Activated CD8-positive, alpha-beta T cell treated with anti-CD3 and anti-CD28 coated beads for 36 hours (primary cell): ENCODE data around the gene CBX4. TPM values are rescaled to one million over a fixed set of nuclear protein-coding genes. Genes with fewer than 3 reads are reported as not detected.

Source experiments
- ATAC-seq: fragments of 200-7000 bp; cut with Tn5 transposase; one replicate; pipeline ENCODE4 v1.10.0; 2021; ENCODE audit warnings: mild to moderate bottlenecking, moderate library complexity
- CTCF ChIA-PET: fragments of 350-600 bp; sonication (Branson Sonifier 250); formaldehyde crosslinking; loops from one replicate; lab custom pipeline; 2021; ENCODE audit warnings: antibody characterized with exemption; lab: Charles Lee
- POLR2A ChIA-PET: fragments of 350-600 bp; sonication (Branson Sonifier 250); formaldehyde crosslinking; loops from one replicate; lab custom pipeline; 2021; ENCODE audit warnings: antibody characterized with exemption; lab: Charles Lee
- DNase-seq: peaks from one replicate; pipeline ENCODE4 v3.0.0-alpha.2; 2020
- H3K27ac Mint-ChIP-seq: one replicate; pipeline ENCODE4 v1.8.0; 2021; ENCODE audit warnings: mild to moderate bottlenecking, mixed read lengths
- H3K27me3 Mint-ChIP-seq: one replicate; pipeline ENCODE4 v1.8.0; 2021; ENCODE audit warnings: mixed read lengths
- H3K36me3 Mint-ChIP-seq: one replicate; pipeline ENCODE4 v1.8.0; 2021; ENCODE audit warnings: low read depth, mixed read lengths
- H3K4me1 Mint-ChIP-seq: one replicate; pipeline ENCODE4 v1.8.0; 2021; ENCODE audit warnings: low read depth, mixed read lengths
- H3K4me3 Mint-ChIP-seq: one replicate; pipeline ENCODE4 v1.8.0; 2021; ENCODE audit warnings: mild to moderate bottlenecking, moderate library complexity, mixed read lengths
- H3K9me3 Mint-ChIP-seq: one replicate; pipeline ENCODE4 v1.8.0; 2021; ENCODE audit warnings: mixed read lengths
- intact Hi-C: fragments of 100-400 bp; cut with micrococcal nuclease; formaldehyde crosslinking; loops from one replicate; pipeline ENCODE4 v1.10.0; 2022
- total RNA-seq, 2 experiments: library from RNA; stranded (reverse); gene quantifications; one replicate each; pipeline ENCODE4 v1.2.3, GENCODE V29; 2021
- TF ChIP-seq, protein P1 (sequence below): fragments of 200-600 bp; IDR thresholded peaks from one replicate; pipeline ENCODE4 v1.8.0; 2022; ENCODE audit warnings: antibody characterized with exemption, mild to moderate bottlenecking

The CBX4 gene
- total RNA-seq, 2 experiments from 2014 or later = 23.9 to 28.0 TPM

DNA sequence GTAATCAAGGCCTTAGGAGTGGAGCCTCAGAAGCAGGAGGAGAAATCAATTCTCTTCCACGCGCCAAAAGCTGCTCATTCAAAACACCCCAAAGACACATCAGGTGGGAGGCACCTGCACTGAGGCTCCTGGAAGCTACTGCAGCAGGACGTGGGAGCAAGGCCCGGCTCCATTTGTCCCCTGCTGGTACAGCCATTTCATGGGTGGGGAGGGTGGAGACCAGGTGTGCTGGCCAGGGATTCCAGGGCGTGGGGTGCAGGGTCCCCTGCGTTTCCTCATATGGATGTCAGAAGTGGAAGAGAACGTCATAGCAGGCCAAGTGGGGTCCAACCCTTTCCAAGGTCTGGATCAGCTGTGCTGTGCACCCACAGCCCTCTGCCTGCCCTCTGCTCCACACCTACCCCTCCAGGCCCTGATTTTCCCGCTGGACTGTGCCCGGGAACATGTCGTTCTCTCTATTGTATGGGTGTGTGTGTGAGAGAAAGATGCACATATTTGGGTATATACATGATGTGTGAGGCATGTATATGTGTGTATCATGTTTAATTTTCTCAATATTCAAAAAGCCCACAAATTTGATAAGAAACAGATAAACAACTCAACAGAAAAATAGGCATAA is 39.2 kb upstream of the CBX4 start:
- Mint-ChIP-seq H3K4me3 (no peak overlapping the region), H3K9me3 (no peaks in the 10 kb centered on the region), H3K27ac (no peak overlapping the region), H3K27me3 (peaks cover 9% of the 10 kb centered on the region), H3K4me1 (no peaks in the 10 kb centered on the region), H3K36me3 (no peaks in the 10 kb centered on the region)
- ChIA-PET POLR2A (no interaction called here), CTCF (no interaction called here)
- ATAC-seq (no peak), DNase-seq (no peak)
- intact Hi-C loops = no loop called here
- TF ChIP-seq, protein P1, sequence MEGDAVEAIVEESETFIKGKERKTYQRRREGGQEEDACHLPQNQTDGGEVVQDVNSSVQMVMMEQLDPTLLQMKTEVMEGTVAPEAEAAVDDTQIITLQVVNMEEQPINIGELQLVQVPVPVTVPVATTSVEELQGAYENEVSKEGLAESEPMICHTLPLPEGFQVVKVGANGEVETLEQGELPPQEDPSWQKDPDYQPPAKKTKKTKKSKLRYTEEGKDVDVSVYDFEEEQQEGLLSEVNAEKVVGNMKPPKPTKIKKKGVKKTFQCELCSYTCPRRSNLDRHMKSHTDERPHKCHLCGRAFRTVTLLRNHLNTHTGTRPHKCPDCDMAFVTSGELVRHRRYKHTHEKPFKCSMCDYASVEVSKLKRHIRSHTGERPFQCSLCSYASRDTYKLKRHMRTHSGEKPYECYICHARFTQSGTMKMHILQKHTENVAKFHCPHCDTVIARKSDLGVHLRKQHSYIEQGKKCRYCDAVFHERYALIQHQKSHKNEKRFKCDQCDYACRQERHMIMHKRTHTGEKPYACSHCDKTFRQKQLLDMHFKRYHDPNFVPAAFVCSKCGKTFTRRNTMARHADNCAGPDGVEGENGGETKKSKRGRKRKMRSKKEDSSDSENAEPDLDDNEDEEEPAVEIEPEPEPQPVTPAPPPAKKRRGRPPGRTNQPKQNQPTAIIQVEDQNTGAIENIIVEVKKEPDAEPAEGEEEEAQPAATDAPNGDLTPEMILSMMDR = no peak

DNA sequence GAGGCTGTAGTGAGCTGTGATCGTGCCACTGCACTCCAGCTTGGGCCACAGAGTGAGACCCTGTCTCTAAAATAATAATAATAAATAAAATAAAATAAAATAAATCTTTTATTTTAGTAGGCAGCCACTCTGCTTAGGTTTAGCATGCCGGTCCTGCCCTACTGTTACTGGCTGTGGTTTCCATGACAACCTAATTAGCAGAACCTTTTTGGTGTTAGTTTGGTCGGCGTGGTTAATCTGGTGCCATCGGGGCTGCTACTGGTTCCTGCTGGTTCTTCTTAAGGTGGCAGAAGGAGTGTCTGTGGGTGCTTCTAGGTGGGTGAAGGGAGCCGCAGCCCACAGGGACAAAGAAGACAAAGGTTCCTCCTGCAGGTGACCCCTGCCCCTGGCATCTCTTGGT is 37.8 kb upstream of the CBX4 start:
- CTCF ChIA-PET = no interaction called here
- no peak overlapping the region for H3K27ac Mint-ChIP-seq
- DNase-seq = no peak
- no peaks in the 10 kb centered on the region for H3K4me1 Mint-ChIP-seq
- no peaks in the 10 kb centered on the region for H3K9me3 Mint-ChIP-seq
- intact Hi-C loops = no loop called here
- no peak overlapping the region for H3K4me3 Mint-ChIP-seq
- H3K36me3 Mint-ChIP-seq = no peaks in the 10 kb centered on the region
- TF ChIP-seq, protein P1 = no peak
- no peak for ATAC-seq
- peaks cover 7% of the 10 kb centered on the region for H3K27me3 Mint-ChIP-seq
- POLR2A ChIA-PET = no interaction called here

DNA sequence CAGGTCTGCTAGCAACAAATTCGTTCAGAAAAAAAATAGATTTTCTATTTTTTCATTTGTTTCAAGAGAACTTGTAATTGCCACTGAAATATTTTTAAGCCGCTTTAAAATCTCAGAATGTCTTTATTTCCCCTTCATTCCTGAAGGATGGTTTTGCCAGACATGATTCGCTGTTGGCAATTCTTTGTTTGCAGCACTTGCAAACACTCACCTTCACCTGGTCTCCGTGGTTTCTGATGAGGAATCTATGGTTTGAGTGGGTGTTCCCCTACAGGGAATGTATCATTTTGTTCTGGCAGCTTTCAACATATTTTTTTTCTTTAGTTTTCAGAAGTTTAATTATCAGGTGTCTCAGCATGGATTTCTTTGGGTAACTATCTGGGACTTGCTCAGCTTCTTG is 36.3 kb upstream of the CBX4 start:
- CTCF ChIA-PET = interaction anchor here (0.8 to 1.6 kb wide), 6 partner anchors 30 to 135 kb away, joined by 3 to 5 read pairs (median 3); no protein-coding TSS in a partner anchor
- TF ChIP-seq, protein P1 = no peak
- POLR2A ChIA-PET = no interaction called here
- no peaks in the 10 kb centered on the region for H3K9me3 Mint-ChIP-seq
- H3K4me3 Mint-ChIP-seq = no peak overlapping the region
- H3K4me1 Mint-ChIP-seq = no peaks in the 10 kb centered on the region
- intact Hi-C loops = no loop called here
- no peaks in the 10 kb centered on the region for H3K36me3 Mint-ChIP-seq
- peaks cover 6% of the 10 kb centered on the region for H3K27me3 Mint-ChIP-seq
- no peak overlapping the region for H3K27ac Mint-ChIP-seq
- DNase-seq = no peak
- ATAC-seq = no peak

DNA sequence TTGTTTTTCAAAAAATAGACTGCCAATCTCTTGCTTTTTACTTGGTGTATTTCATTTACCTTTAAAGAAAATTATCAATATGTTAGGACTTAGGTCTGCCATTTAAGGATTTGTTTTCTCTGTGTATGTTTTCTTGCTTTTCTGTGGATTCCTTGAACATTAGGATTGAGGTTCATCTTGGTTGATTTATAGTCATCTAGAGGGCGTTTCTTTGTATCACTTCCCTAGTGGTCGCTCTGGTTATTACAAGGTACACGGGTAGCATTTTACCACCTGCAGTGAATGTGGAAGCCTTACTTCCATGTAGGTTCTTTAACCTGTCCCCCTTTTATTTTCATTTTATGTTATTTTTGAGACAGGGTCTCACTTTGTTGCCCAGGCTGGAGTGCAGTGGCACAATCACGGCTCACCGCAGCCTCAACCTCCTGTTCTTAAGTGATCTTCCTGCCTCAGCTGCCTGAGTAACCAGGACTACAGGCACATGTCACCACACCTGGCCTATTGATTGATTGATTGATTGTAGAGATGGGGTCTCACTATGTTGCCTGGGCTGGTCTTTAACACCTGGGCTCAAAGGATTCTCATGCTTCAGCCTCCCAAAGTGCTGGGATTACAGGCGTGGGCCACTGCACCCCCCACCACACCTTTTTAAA is 35.2 kb upstream of the CBX4 start:
- Mint-ChIP-seq H3K4me3 (no peak overlapping the region), H3K36me3 (no peaks in the 10 kb centered on the region), H3K9me3 (no peaks in the 10 kb centered on the region), H3K27me3 (peaks cover 3% of the 10 kb centered on the region), H3K27ac (no peak overlapping the region), H3K4me1 (no peaks in the 10 kb centered on the region)
- CTCF ChIA-PET = interaction anchor here (1.1 to 1.6 kb wide), 5 partner anchors 10 to 134 kb away, joined by 3 to 5 read pairs (median 4); no protein-coding TSS in a partner anchor
- TF ChIP-seq, protein P1 = peak; percentile 74
- ATAC-seq = peak; percentile 86
- POLR2A ChIA-PET = no interaction called here
- peak; percentile 54 for DNase-seq
- intact Hi-C loops = no loop called here

DNA sequence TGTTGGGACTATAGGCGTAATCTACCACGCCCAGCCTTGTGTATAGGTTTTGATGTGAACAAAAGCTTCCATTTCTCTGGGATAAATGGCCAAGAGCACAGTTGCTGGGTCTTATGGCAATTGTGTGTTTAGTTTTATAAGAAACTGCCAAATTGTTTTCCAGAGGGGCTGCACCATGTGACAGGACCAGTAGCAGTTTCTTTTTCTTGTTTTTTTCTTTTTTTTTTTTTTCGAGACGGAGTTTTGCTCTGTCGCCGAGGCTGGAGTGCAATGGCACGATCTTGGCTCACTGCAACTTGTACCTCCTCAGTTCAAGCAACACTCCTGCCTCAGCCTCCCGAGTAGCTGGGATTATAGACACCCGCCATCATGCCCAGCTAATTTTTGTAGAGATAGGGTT is 34.3 kb upstream of the CBX4 start:
- Mint-ChIP-seq H3K27ac (no peak overlapping the region), H3K4me3 (no peak overlapping the region), H3K36me3 (no peaks in the 10 kb centered on the region), H3K27me3 (peaks cover 1% of the 10 kb centered on the region), H3K9me3 (no peaks in the 10 kb centered on the region), H3K4me1 (no peaks in the 10 kb centered on the region)
- intact Hi-C loops = no loop called here
- DNase-seq = no peak
- ChIA-PET POLR2A (no interaction called here), CTCF (interaction anchor here (0.8 to 1.5 kb wide), 4 partner anchors 10 to 43 kb away, joined by 3 to 5 read pairs (median 4); no protein-coding TSS in a partner anchor)
- no peak for ATAC-seq
- TF ChIP-seq, protein P1 = no peak
